ENCODE measurements around the gene SAP30L. TPM values are rescaled to one million over a fixed set of nuclear protein-coding genes. Genes with fewer than 3 reads are reported as not detected.

Gene SAP30L
- total and polyA plus RNA-seq, 7 donors: 17.8 to 51.7 (median 36.0) TPM

DNA sequence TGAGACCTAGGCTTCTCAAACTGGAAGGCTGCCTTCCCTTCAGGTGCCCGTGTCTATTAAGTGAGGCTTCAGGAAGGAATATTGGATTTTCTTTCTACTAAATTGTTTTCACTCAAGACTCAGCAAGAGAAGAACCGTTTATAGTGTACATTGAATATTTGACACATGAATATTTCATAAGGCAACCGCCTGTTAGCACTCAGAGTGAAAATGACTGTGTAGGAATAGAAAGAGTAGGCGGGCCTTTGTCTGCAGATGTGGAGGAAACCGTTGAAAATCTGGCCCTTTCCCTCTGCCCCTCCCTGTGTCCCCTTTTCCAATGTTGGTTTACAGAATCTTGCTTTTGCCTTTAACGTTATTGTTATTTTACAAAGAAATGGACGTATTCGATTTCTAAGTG, 6.2 kb downstream of the SAP30L start:
- Histone ChIP-seq H3K4me1 (peaks cover 0 to 30% (median 27%) of the 10 kb centered on the region in 4 donors), H3K27ac (no peak overlapping the region), H3K9me3 (no peaks in the 10 kb centered on the region), H3K36me3 (peaks cover 33 to 62% (median 43%) of the 10 kb centered on the region in 4 donors), H3K4me3 (no peak overlapping the region), H3K27me3 (no peaks in the 10 kb centered on the region)
- intact Hi-C loops (cut with DNase I): loop anchor here (10.0 kb wide), 1 partner anchor 473 kb away; no protein-coding TSS in a partner anchor
- 87 to 91% methylated on average over 8 of the region's 8 CpGs for WGBS, 2 donors
- no peak for DNase-seq
- TF ChIP-seq, protein P1, sequence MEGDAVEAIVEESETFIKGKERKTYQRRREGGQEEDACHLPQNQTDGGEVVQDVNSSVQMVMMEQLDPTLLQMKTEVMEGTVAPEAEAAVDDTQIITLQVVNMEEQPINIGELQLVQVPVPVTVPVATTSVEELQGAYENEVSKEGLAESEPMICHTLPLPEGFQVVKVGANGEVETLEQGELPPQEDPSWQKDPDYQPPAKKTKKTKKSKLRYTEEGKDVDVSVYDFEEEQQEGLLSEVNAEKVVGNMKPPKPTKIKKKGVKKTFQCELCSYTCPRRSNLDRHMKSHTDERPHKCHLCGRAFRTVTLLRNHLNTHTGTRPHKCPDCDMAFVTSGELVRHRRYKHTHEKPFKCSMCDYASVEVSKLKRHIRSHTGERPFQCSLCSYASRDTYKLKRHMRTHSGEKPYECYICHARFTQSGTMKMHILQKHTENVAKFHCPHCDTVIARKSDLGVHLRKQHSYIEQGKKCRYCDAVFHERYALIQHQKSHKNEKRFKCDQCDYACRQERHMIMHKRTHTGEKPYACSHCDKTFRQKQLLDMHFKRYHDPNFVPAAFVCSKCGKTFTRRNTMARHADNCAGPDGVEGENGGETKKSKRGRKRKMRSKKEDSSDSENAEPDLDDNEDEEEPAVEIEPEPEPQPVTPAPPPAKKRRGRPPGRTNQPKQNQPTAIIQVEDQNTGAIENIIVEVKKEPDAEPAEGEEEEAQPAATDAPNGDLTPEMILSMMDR (IDR thresholded peaks at IDR 0.05): no peak
- no peak for TF ChIP-seq POLR2AphosphoS5 (IDR thresholded peaks at IDR 0.05)
- no peak for TF ChIP-seq EP300 (IDR thresholded peaks at IDR 0.05)
- no peak for TF ChIP-seq POLR2A (IDR thresholded peaks at IDR 0.05)

DNA sequence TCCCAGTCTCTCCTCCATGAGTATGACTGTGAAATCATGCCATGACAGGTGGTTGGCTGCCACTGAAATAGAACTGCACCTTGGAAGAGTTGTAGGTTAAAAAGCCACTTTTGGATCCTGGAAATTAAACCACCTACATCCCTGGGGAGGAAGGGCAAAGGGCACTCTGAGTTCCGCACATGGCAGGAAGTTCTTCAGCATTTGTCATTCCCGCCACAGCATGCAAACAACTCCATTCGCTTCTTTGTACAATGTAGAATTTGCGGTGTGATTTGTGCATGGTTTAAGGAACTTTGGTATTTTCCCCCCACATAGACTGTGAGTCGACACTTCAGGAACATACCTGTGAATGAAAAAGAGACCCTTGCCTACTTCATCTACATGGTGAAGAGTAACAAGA, 9.8 kb downstream of the SAP30L start:
- Histone ChIP-seq H3K9me3 (no peaks in the 10 kb centered on the region), H3K27me3 (no peaks in the 10 kb centered on the region), H3K36me3 (peaks cover 41 to 79% (median 46%) of the 10 kb centered on the region in 4 donors), H3K4me1 (peaks cover 0 to 18% (median 12%) of the 10 kb centered on the region in 4 donors), H3K4me3 (no peak overlapping the region), H3K27ac (no peak overlapping the region)
- intact Hi-C loops (cut with DNase I): loop anchor here (10.0 kb wide), 1 partner anchor 469 kb away; no protein-coding TSS in a partner anchor
- 90 to 91% methylated on average over 5 of the region's 5 CpGs for WGBS, 2 donors
- DNase-seq: no peak
- no peak for TF ChIP-seq EP300 (IDR thresholded peaks at IDR 0.05)
- TF ChIP-seq POLR2AphosphoS5 (IDR thresholded peaks at IDR 0.05): no peak
- TF ChIP-seq, protein P1 (IDR thresholded peaks at IDR 0.05): no peak
- no peak for TF ChIP-seq POLR2A (IDR thresholded peaks at IDR 0.05)

DNA sequence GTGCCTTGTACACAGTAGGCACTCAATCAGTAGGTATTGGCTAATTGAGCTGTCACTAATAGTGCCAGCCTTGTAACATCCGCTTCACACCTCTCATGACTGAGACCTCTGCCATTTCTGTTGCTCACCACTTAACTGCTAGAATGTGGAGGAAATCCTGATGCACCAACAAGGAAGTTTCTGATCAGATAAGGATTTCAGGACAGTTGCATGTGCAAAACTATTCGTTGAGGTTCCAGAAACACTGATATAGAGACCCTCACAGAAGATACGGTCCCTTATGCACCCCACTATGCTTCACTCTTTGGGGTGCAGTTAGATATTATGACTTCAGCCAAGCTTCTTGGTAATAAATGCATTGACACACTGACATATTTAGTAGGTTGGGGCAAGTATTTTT, 10.7 kb downstream of the SAP30L start:
- Histone ChIP-seq H3K4me3 (no peak overlapping the region), H3K36me3 (peaks cover 39 to 71% (median 41%) of the 10 kb centered on the region in 4 donors), H3K27me3 (no peaks in the 10 kb centered on the region), H3K27ac (no peak overlapping the region), H3K4me1 (peaks cover 0 to 18% (median 12%) of the 10 kb centered on the region in 4 donors), H3K9me3 (no peaks in the 10 kb centered on the region)
- DNase-seq: no peak
- TF ChIP-seq, protein P1 (IDR thresholded peaks at IDR 0.05): no peak
- TF ChIP-seq EP300 (IDR thresholded peaks at IDR 0.05): no peak
- TF ChIP-seq POLR2AphosphoS5 (IDR thresholded peaks at IDR 0.05): no peak
- TF ChIP-seq POLR2A (IDR thresholded peaks at IDR 0.05): no peak
- 85 to 89% methylated on average over 3 of the region's 3 CpGs for WGBS, 2 donors
- intact Hi-C loops (cut with DNase I): loop anchor here (10.0 kb wide), 1 partner anchor 468 kb away; no protein-coding TSS in a partner anchor

DNA sequence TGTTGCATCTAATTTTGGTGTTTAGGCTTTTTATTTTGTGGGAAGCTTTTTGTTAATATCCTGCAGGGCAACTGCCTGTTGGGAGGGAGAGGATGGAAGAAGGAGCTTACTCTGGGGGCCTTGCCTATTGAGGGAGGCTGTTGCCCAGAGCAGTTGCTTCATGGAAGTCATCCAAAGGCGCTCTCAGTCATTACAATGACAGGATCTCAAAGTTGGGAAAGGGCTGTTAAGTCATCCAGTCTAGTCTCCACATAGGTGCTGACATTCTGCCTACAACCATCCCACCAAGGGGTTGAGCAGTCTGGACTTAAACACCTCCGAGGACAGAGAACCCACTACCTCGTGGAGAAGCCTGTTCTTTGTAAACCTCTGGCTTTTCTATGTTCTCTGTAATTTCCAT, 13.2 kb downstream of the SAP30L start:
- Histone ChIP-seq H3K27me3 (no peaks in the 10 kb centered on the region), H3K9me3 (no peaks in the 10 kb centered on the region), H3K27ac (no peak overlapping the region), H3K36me3 (peaks cover 23 to 47% (median 28%) of the 10 kb centered on the region in 4 donors), H3K4me1 (peaks cover 0 to 18% (median 13%) of the 10 kb centered on the region in 4 donors), H3K4me3 (no peak overlapping the region)
- no peak for DNase-seq
- WGBS, 2 donors: 85 to 91% methylated on average over 3 of the region's 3 CpGs
- intact Hi-C loops (cut with DNase I): loop anchor here (10.0 kb wide), 1 partner anchor 466 kb away; no protein-coding TSS in a partner anchor
- no peak for TF ChIP-seq EP300 (IDR thresholded peaks at IDR 0.05)
- TF ChIP-seq, protein P1 (IDR thresholded peaks at IDR 0.05): no peak
- no peak for TF ChIP-seq POLR2AphosphoS5 (IDR thresholded peaks at IDR 0.05)

DNA sequence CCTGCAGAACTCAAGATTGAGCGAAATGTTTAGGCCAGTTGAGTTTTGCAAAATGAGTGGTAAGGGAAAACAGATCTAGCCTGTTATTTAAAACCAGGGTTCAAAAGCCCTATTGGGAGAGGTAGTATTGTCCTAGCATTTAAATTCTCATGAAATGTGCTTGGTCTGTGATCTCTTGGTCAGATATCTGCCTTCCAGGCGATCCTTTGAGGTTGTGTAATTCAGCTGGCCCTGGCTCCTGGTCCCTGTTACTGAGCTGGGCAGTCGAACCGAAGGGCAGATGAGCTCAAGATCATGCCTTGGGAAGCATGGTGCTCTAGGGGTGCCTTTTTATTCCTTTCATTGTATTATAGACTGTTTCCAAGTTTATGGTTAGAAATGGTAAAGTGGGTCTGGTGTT, 14.4 kb downstream of the SAP30L start:
- no peak for DNase-seq
- Histone ChIP-seq H3K4me1 (peaks cover 0 to 21% (median 15%) of the 10 kb centered on the region in 4 donors), H3K36me3 (peaks cover 16 to 35% (median 17%) of the 10 kb centered on the region in 4 donors), H3K4me3 (no peak overlapping the region), H3K9me3 (no peaks in the 10 kb centered on the region), H3K27me3 (no peaks in the 10 kb centered on the region), H3K27ac (no peak overlapping the region)
- intact Hi-C loops (cut with DNase I): no loop called here
- TF ChIP-seq POLR2AphosphoS5 (IDR thresholded peaks at IDR 0.05) (no peak), POLR2A (IDR thresholded peaks at IDR 0.05) (no peak), EP300 (IDR thresholded peaks at IDR 0.05) (no peak)
- TF ChIP-seq, protein P1 (IDR thresholded peaks at IDR 0.05): no peak
- 97 to 99% methylated on average over 4 of the region's 4 CpGs for WGBS, 2 donors

Data from sigmoid colon (tissue), 7 donors.